IPS-11a (cell line): ENCODE measurements around the gene PDCD6IP.

Experiments used
- H3K4me3 ChIP-seq: one replicate; pipeline ENCODE4 v1.5.1; 2013; ENCODE audit warnings: low read depth, low read length, control low read depth

PDCD6IP gene

DNA sequence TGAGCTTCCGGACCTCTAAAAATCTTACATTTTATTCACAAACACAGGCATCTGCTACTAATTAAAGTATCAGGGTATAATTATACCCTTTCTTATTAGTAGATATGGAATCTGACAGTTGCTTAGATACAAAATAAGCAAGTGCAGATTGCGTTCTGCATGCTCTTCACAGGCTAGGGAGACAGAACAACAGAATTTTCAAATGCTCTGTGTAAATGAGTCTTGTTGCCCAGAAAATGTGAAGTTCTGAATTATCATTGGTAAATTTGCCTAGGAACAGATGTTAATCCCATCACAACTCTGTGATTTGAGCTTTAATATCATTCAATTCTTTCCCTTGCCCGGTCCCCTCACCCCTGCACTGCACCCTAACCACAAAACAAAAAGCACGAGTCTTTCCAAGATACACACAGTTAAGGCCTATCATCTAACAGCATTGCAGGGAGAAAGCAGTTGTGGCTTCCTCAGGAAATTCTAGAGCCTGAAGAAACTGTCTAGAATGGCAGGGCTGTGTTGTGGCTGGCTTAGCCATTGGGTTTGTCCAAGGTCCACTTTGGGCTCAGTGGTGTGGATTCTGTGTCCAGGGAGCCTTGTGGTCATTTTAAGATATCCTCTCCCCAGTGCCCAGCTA lies 119.8 kb downstream of the PDCD6IP start:
- H3K4me3 ChIP-seq, result no peak overlapping the region
